ENCODE data around the gene SLTM.

The SLTM gene

DNA sequence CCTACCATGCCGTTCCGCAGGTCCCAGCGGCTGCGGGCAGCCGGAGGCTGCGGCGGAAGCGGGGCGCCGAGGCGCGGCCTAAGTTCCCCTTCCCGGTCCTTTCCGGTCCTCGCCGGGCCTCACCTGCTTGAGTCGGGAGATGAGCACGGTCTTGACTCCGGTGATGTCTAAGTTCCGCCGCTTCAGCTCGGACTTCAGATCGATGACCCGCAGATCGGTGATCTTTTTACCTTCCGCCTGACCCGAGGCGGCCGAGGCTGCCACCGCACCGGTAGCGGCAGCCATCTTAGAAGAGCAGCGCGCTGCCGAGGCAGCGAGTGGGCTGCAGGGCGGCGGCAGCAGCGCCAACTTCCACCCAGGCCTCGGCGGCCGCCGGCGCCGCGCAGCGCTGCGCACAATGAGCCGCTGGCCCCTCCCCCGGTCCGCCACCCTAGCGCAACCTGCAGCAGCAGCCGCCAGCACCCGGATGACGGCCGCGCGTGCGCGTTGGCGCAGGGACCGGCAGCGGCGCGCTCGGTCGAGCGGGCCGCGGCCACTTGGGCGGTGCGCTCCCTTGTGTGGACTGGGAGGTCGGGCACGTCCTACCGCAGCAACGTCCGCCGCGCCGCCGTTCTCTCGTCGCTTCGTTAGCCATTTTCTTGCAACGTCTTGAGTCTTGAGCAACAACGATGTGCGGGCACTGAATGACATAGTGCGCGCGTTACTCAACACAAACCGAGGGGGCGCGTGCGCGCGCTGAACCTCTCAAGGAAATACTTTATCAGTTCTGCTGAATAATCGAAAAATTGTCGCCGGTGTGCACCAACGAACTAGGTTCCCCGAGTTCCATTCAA, at the start of gene SLTM:
Gene SLTM, minus strand, starts transcription at position 399 of the 833 bp plus-strand sequence. Its CDS starts 114 bp downstream, at position 285.
- TF ChIP-seq, protein P1, sequence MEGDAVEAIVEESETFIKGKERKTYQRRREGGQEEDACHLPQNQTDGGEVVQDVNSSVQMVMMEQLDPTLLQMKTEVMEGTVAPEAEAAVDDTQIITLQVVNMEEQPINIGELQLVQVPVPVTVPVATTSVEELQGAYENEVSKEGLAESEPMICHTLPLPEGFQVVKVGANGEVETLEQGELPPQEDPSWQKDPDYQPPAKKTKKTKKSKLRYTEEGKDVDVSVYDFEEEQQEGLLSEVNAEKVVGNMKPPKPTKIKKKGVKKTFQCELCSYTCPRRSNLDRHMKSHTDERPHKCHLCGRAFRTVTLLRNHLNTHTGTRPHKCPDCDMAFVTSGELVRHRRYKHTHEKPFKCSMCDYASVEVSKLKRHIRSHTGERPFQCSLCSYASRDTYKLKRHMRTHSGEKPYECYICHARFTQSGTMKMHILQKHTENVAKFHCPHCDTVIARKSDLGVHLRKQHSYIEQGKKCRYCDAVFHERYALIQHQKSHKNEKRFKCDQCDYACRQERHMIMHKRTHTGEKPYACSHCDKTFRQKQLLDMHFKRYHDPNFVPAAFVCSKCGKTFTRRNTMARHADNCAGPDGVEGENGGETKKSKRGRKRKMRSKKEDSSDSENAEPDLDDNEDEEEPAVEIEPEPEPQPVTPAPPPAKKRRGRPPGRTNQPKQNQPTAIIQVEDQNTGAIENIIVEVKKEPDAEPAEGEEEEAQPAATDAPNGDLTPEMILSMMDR (IDR thresholded peaks at IDR 0.05; ENCODE audit: control insufficient read depth, extremely low read depth, insufficient read depth): 0 out of 2 replicates have a peak, but pooled peaks have one; percentile 16
- DNase-seq (ENCODE audit: low read depth): peak; percentile 80
- peak within 1 kb of the TSS; percentile 98 for H3K4me3 ChIP-seq (ENCODE audit: low read depth, low read length)

DNA sequence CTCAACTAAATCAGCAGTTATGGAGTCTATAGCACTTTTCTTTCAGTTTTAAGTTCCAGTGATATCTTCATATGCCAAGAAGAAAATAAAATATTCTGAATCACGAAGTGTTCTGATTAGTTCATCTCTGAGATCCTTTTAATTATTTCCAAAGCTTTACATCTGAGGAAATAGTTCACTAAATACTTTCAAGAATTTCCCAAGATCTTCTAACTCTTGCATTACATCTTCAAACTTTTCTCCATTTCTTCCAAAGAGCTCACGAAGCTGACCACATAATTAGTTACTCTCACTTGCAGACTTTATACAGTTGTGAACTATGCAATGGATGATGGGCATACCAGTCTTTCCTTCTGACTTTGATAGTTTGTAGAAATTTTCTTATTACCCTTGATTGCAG, 49.8 kb upstream of the SLTM start:
- no peak overlapping the region for H3K4me3 ChIP-seq (ENCODE audit: low read depth, low read length)
- DNase-seq (ENCODE audit: low read depth): no peak
- TF ChIP-seq, protein P1 (IDR thresholded peaks at IDR 0.05; ENCODE audit: control insufficient read depth, extremely low read depth, insufficient read depth): no peak

DNA sequence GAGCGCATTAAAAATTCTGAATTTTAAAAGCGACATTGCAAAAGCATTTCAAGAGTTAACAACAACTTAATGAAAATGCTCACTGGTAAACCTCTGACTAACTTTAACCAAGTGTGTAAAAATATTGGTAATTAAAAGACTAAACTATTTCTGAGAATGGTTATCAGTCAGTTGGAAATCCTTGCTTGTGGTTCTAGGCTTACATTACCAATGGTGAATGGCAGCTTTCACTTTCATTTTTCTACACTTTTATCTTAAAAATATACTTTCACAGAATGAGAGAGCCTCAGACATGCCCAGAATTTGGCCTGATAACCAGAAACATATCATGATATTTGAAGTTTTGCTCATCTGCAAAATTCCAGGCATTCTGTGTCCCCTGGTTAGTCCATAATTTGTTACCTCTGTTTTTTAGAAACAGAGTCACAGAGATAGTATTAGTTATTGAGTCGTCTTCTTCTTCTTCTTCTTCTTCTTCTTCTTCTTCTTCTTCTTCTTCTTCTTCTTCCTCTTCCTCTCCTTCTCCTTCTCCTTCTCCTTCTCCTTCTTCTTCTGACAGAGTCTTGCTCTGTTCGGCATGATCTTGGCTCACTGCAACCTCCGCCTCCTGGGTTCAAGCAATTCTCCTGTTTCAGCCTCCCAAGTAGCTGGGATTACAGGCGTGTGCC, 48.5 kb upstream of the SLTM start:
- H3K4me3 ChIP-seq (ENCODE audit: low read depth, low read length): no peak overlapping the region
- TF ChIP-seq, protein P1 (IDR thresholded peaks at IDR 0.05; ENCODE audit: control insufficient read depth, extremely low read depth, insufficient read depth): no peak
- no peak for DNase-seq (ENCODE audit: low read depth)

DNA sequence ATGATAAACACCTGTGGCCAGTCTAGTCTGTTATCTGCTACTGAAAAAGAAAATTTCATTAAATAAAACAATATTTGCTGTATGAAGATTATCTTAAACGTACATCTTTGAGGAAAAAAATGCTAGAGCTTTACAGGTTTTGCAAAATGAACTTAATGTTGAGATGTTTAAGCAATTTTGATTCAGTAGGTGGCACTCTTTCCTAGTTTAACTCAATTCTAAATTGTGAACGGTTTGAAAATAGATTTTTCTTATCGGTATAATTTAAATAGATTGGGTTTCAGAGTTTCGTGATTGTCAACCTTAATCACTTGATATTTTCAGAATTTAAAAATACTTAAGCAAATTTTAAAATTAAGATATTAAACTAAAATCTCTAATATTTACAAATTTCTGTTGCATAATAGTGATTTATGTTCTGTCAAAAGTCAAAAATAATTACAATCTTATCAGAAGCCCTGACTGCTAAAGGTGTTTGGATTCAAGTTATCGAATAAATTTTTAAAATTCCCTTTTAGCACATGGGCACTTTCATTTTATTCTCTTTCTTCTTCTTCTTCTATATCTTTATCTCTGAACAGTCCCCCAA, 47.0 kb upstream of the SLTM start:
- H3K4me3 ChIP-seq (ENCODE audit: low read depth, low read length): no peak overlapping the region
- TF ChIP-seq, protein P1 (IDR thresholded peaks at IDR 0.05; ENCODE audit: control insufficient read depth, extremely low read depth, insufficient read depth): peak; percentile 51
- no peak for DNase-seq (ENCODE audit: low read depth)

DNA sequence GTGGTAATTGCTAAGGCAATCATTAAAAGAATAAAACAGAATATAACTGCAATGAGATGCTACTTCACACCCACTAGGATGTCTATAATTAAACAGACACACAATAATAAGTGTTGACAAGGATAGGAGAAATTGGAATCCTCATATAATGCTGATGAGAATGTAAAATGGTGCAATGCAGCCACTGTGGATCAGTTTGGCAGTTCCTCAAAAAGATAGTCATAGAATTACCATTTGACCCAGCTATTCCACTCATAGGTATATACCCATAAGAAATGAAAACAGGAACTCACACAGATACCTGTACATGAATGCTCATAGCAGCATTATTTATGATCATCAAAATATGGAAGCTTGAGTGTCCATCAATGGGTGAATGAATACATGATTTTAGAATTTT, 44.4 kb upstream of the SLTM start:
- no peak overlapping the region for H3K4me3 ChIP-seq (ENCODE audit: low read depth, low read length)
- TF ChIP-seq, protein P1 (IDR thresholded peaks at IDR 0.05; ENCODE audit: control insufficient read depth, extremely low read depth, insufficient read depth): no peak

DNA sequence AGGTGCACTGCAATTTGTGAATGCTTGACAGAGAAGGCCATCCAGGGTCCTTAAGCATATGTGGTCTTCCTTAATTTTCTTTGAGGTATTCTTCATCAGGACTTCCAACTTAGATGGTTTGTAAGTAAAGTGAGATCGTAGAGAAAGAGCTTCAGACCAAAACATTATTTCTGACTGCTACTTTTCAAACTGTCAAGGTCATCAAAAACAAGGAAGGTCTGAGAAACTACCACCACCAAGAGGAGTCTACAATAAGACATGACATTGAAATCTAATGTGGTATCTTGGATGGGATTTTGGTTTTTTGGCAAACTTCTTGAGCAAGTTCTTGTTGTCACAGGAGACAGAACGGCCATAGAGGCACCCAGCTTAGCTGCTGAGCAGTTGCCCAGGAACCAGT, 34.0 kb upstream of the SLTM start:
- H3K4me3 ChIP-seq (ENCODE audit: low read depth, low read length): no peak overlapping the region
- DNase-seq (ENCODE audit: low read depth): no peak
- TF ChIP-seq, protein P1 (IDR thresholded peaks at IDR 0.05; ENCODE audit: control insufficient read depth, extremely low read depth, insufficient read depth): no peak

More for the DNA sequence above, 44.4 kb upstream of the SLTM start:
- DNase-seq (ENCODE audit: low read depth): no peak

Measured in LNCaP clone FGC (cell line).